ENCODE results near the gene DZIP1.

DNA sequence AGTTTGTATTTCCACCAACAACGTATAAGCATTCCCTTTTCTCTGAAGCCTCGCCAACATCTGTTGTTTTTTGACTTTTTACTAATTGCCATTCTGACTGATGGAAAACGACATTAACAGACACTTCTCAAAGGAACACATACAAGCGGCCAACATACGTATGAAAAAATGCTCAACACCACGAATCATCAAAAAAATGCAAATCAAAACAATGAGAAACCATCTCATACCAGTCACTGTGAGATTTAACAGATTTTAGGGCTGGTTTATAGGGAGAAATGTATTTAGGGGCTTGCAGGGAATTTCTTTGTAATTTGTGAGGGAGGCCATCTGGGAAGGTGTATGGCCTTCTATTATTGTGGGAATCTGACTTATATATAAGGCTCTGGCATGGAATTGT is 2.8 kb upstream of the DZIP1 start:
- TF ChIP-seq, protein P1, sequence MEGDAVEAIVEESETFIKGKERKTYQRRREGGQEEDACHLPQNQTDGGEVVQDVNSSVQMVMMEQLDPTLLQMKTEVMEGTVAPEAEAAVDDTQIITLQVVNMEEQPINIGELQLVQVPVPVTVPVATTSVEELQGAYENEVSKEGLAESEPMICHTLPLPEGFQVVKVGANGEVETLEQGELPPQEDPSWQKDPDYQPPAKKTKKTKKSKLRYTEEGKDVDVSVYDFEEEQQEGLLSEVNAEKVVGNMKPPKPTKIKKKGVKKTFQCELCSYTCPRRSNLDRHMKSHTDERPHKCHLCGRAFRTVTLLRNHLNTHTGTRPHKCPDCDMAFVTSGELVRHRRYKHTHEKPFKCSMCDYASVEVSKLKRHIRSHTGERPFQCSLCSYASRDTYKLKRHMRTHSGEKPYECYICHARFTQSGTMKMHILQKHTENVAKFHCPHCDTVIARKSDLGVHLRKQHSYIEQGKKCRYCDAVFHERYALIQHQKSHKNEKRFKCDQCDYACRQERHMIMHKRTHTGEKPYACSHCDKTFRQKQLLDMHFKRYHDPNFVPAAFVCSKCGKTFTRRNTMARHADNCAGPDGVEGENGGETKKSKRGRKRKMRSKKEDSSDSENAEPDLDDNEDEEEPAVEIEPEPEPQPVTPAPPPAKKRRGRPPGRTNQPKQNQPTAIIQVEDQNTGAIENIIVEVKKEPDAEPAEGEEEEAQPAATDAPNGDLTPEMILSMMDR (IDR thresholded peaks at IDR 0.05), result no peak
- no peak for TF ChIP-seq ZFX (IDR thresholded peaks at IDR 0.05; ENCODE audit: borderline replicate concordance)
